Stomach (tissue), 9 donors: Measurements from ENCODE around the gene FIGN. TPM values are rescaled to one million over a fixed set of nuclear protein-coding genes. Genes with fewer than 3 reads are reported as not detected.

Source experiments
- DNase-seq, 2 donors: peaks; one replicate each; pipeline versions ENCODE4 v3.0.0 to v3.0.0-alpha.2; 2013 to 2019
- H3K27ac ChIP-seq, 5 donors: fragments of 200-600 bp in 4 of 5; sonication (generic) in 4 of 5; one replicate each; pipeline ENCODE4 v1.5.1; 2013 to 2019; ENCODE audit warnings: mild to moderate bottlenecking in 1 of 5, moderate library complexity in 1 of 5
- H3K27me3 ChIP-seq, 3 donors: fragments of 200-600 bp; sonication (generic); one replicate each; pipeline ENCODE4 v1.5.1; 2017 to 2019; ENCODE audit warnings: mixed run types in 1 of 3
- H3K36me3 ChIP-seq, 4 donors: fragments of 200-600 bp; sonication (generic); 1 replicate in 3 of 4; 2 replicates in 1 of 4; pipeline ENCODE4 v1.5.1; 2016 to 2019
- H3K4me1 ChIP-seq, 4 donors: fragments of 200-600 bp; sonication (generic); one replicate each; pipeline ENCODE4 v1.5.1; 2016 to 2019
- H3K4me3 ChIP-seq, 4 donors: fragments of 200-600 bp; sonication (generic) in 3 of 4; one replicate each; pipeline ENCODE4 v1.5.1; 2016 to 2019; ENCODE audit warnings: mild to moderate bottlenecking in 1 of 4
- H3K9me3 ChIP-seq, 4 donors: fragments of 200-600 bp; sonication (generic); one replicate each; pipeline ENCODE4 v1.5.1; 2016 to 2019
- CTCF ChIP-seq, 7 experiments: fragments of 450-650 bp in 4 of 7; fragments of 200-600 bp in 3 of 7; sonication (generic) in 3 of 7; IDR thresholded peaks; one replicate each; pipeline ENCODE4 v1.5.1; 2016 to 2019; ENCODE audit warnings: antibody characterized with exemption in 7 of 7, control low read depth in 2 of 7, mild to moderate bottlenecking in 1 of 7
- EP300 ChIP-seq: sonication (generic); formaldehyde crosslinking; IDR thresholded peaks from one replicate; pipeline ENCODE4 v1.6.1; 2017; ENCODE audit warnings: antibody characterized with exemption
- POLR2A ChIP-seq, 4 donors: fragments of 450-650 bp; IDR thresholded peaks; one replicate each; pipeline ENCODE4 v1.6.1; 2016; ENCODE audit warnings: antibody characterized with exemption in 4 of 4, control low read depth in 2 of 4, mild to moderate bottlenecking in 1 of 4, moderate library complexity in 1 of 4
- POLR2AphosphoS5 ChIP-seq, 3 donors: sonication (generic); formaldehyde crosslinking; IDR thresholded peaks; one replicate each; pipeline ENCODE4 v1.6.1; 2016; ENCODE audit warnings: antibody characterized with exemption in 3 of 3
- WGBS, 5 donors: extraction: QIAGEN DNeasy Blood & Tissue Kit in 3 of 5; methylation state at CpG; one replicate each; pipeline versions ENCODE4 v1.1.5 to v1.1.7; 2013 to 2018; 5-methylcytosine and 5-hydroxymethylcytosine counted together
- intact Hi-C: fragments of 100-400 bp; cut with DNase I; formaldehyde crosslinking; loops from one replicate; pipeline ENCODE4 v1.15.1; 2023; ENCODE audit warnings: low total_unique reads
- polyA plus RNA-seq, 3 donors: library from polyadenylated mRNA; stranded (reverse); fragments of 200-250 nt; gene quantifications; one replicate each; pipeline ENCODE4 v1.2.3, GENCODE V29; 2013
- total RNA-seq, 5 donors: library from RNA; depleted of rRNA; stranded (reverse); fragments of >200 nt; gene quantifications; one replicate each; pipeline versions ENCODE4 v1.1.0 to v1.2.3, GENCODE V29; 2014 to 2016
- donor health status: healthy with polysubstance abuse.
- donor health status: Bipolar disorder and iron deficiency.
- donor health status: healthy.

FIGN gene
- total and polyA plus RNA-seq, 8 donors: 0.33 to 8.9 (median 2.3) TPM

GRCh38 chr2:163630836-163631235 lies 105.0 kb downstream of the FIGN start:
- Histone ChIP-seq H3K4me3 (no peak overlapping the region), H3K4me1 (peaks cover 0 to 4% (median 0%) of the 10 kb centered on the region in 4 donors), H3K27me3 (no peaks in the 10 kb centered on the region), H3K36me3 (no peaks in the 10 kb centered on the region), H3K27ac (no peak overlapping the region), H3K9me3 (no peaks in the 10 kb centered on the region)
- no peak for TF ChIP-seq CTCF (IDR thresholded peaks at IDR 0.05)
- TF ChIP-seq POLR2A (IDR thresholded peaks at IDR 0.05): no peak
- TF ChIP-seq POLR2AphosphoS5 (IDR thresholded peaks at IDR 0.05): no peak
- no peak for TF ChIP-seq EP300
- intact Hi-C loops: no loop called here
- WGBS, 5 donors: 80 to 89% (median 86%) methylated on average over 5 of the region's 5 CpGs
- DNase-seq: no peak

- H3K4me1 ChIP-seq: peaks cover 0 to 4% (median 0%) of the 10 kb centered on the region in 4 donors
- no peak overlapping the region for H3K4me3 ChIP-seq
- DNase-seq: no peak
- H3K27ac ChIP-seq: no peak overlapping the region
- intact Hi-C loops: no loop called here
- 32 to 56% (median 51%) methylated on average over 7 of the region's 7 CpGs for WGBS, 5 donors
- H3K27me3 ChIP-seq: no peaks in the 10 kb centered on the region
- H3K9me3 ChIP-seq: no peaks in the 10 kb centered on the region
- no peaks in the 10 kb centered on the region for H3K36me3 ChIP-seq
- no peak for TF ChIP-seq EP300
- TF ChIP-seq CTCF (IDR thresholded peaks at IDR 0.05): no peak
- no peak for TF ChIP-seq POLR2A (IDR thresholded peaks at IDR 0.05)
- peak in 1 of 3 donors; percentile 55 for TF ChIP-seq POLR2AphosphoS5 (IDR thresholded peaks at IDR 0.05)
Observed at GRCh38 chr2:163626639-163627109, 109.1 kb downstream of the FIGN start.

GRCh38 chr2:163626208-163626607 lies 109.6 kb downstream of the FIGN start:
- H3K36me3 ChIP-seq: no peaks in the 10 kb centered on the region
- intact Hi-C loops: no loop called here
- H3K27me3 ChIP-seq: no peaks in the 10 kb centered on the region
- DNase-seq: no peak
- H3K27ac ChIP-seq: no peak overlapping the region
- no peak for TF ChIP-seq EP300
- no peak for TF ChIP-seq CTCF (IDR thresholded peaks at IDR 0.05)
- TF ChIP-seq POLR2AphosphoS5 (IDR thresholded peaks at IDR 0.05): no peak
- TF ChIP-seq POLR2A (IDR thresholded peaks at IDR 0.05): no peak
- no peaks in the 10 kb centered on the region for H3K9me3 ChIP-seq
- WGBS, 5 donors: 82 to 98% (median 92%) methylated on average over 1 of the region's 1 CpG
- no peak overlapping the region for H3K4me3 ChIP-seq
- H3K4me1 ChIP-seq: peaks cover 0 to 4% (median 0%) of the 10 kb centered on the region in 4 donors

GRCh38 chr2:163625632-163626031 lies 110.2 kb downstream of the FIGN start:
- intact Hi-C loops: no loop called here
- H3K27ac ChIP-seq: no peak overlapping the region
- no peaks in the 10 kb centered on the region for H3K36me3 ChIP-seq
- H3K4me1 ChIP-seq: peaks cover 0 to 4% (median 0%) of the 10 kb centered on the region in 4 donors
- TF ChIP-seq POLR2AphosphoS5 (IDR thresholded peaks at IDR 0.05): no peak
- no peak for TF ChIP-seq POLR2A (IDR thresholded peaks at IDR 0.05)
- no peak for TF ChIP-seq CTCF (IDR thresholded peaks at IDR 0.05)
- no peak for TF ChIP-seq EP300
- H3K27me3 ChIP-seq: no peaks in the 10 kb centered on the region
- DNase-seq: no peak
- H3K4me3 ChIP-seq: no peak overlapping the region
- H3K9me3 ChIP-seq: no peaks in the 10 kb centered on the region
- 68 to 91% (median 88%) methylated on average over 1 of the region's 1 CpG for WGBS, 5 donors
